ENCODE results near the gene DDX4.

The DDX4 gene

DNA sequence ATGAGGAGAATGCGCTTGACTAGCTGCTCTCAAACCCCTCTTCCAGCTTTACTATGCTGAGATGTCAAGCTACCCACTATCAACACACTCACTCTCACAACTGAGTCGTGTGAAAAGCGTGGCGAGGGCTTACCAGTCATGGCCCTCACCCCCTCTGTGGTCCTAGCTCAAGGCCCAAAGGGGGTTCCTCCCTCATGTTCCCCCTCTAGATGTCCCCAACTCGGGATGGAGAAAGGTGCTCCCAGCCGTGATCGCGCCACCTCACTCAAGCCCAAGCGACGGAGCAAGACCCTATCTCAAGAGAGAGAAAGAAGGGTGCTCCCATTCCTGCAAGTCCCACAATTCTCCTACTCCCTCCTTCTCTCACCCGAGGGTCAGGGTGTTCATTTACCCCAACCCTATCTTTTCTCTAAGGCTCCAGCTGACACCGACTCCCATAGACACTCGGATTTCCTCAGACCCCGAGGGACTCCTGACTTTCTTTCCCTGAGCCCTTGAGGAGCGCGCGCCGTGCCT, 26.3 kb upstream of the DDX4 start:
- peaks cover 0 to 9% of the 10 kb centered on the region in 2 donors for H3K36me3 ChIP-seq (replicated peaks in 1 of 2; ENCODE audit: control insufficient read depth in 2 of 2, insufficient read depth in 2 of 2, low read length in 2 of 2)
- no peak overlapping the region for H2BK120ac ChIP-seq (ENCODE audit: low read depth, low read length)
- peaks cover 0 to 2% (median 0%) of the 10 kb centered on the region in 3 experiments for H3K27me3 ChIP-seq (ENCODE audit: control insufficient read depth in 3 of 3, insufficient read depth in 3 of 3, low read depth in 1 of 3, low read length in 3 of 3)
- no peak for DNase-seq (ENCODE audit: low spot score)
- H4K91ac ChIP-seq (ENCODE audit: low read depth, low read length, poor library complexity) = no peak overlapping the region
- no peak overlapping the region for H3K4ac ChIP-seq (ENCODE audit: low read length)
- H2BK12ac ChIP-seq (ENCODE audit: low read length) = no peak overlapping the region
- peak overlapping the region; percentile 99 for H2AFZ ChIP-seq (ENCODE audit: low read length)
- no peaks in the 10 kb centered on the region for H3K79me1 ChIP-seq (ENCODE audit: low read depth, low read length)
- H2BK5ac ChIP-seq (ENCODE audit: low read length) = no peak overlapping the region
- no peak overlapping the region for H2AK5ac ChIP-seq (ENCODE audit: low read depth, low read length)
- peak overlapping the region; percentile 70 for H3K23ac ChIP-seq (ENCODE audit: low read depth, low read length, poor library complexity)
- peak overlapping the region; percentile 96 to 98 for H3K4me3 ChIP-seq (ENCODE audit: low read length in 2 of 2)
- no peak overlapping the region for H3K14ac ChIP-seq (ENCODE audit: low read length)
- H2BK15ac ChIP-seq (ENCODE audit: low read length) = no peak overlapping the region
- no peak overlapping the region for H4K8ac ChIP-seq (ENCODE audit: low read depth, low read length)
- peak overlapping the region; percentile 86 for H3K4me2 ChIP-seq (ENCODE audit: insufficient read depth, low read length, poor library complexity, severe bottlenecking)
- peaks cover 0 to 5% of the 10 kb centered on the region in 2 donors for H3K4me1 ChIP-seq (ENCODE audit: control insufficient read depth in 2 of 2, insufficient read depth in 1 of 2, low read depth in 1 of 2, low read length in 2 of 2)
- peak overlapping the region; percentile 75 for H3K9ac ChIP-seq (ENCODE audit: low read depth, low read length, poor library complexity)
- no peak overlapping the region for H3K27ac ChIP-seq (replicated peaks; ENCODE audit: low read length)
- no peaks in the 10 kb centered on the region for H3K9me3 ChIP-seq (replicated peaks in 1 of 2; ENCODE audit: control insufficient read depth in 2 of 2, insufficient read depth in 1 of 2, low read depth in 1 of 2, low read length in 2 of 2)
- no peak overlapping the region for H3K18ac ChIP-seq (ENCODE audit: low read length)
- no CpG with 5 or more reads among the region's 18 CpGs for WGBS, 2 donors (ENCODE audit: extremely low coverage in 2 of 2, insufficient read length in 2 of 2, insufficient replicate concordance in 1 of 2)

GRCh38 chr5:55712023-55712859, 25.6 kb upstream of the DDX4 start, which contains the start of gene SLC38A9:
SLC38A9 (minus strand) TSS chr5:55712324; CDS start chr5:55697958, 14,366 bp downstream.
- Histone ChIP-seq H2BK12ac (ENCODE audit: low read length) (no peak within 1 kb of the TSS), H4K91ac (ENCODE audit: low read depth, low read length, poor library complexity) (no peak within 1 kb of the TSS), H2AFZ (ENCODE audit: low read length) (peak within 1 kb of the TSS; percentile 99), H2BK15ac (ENCODE audit: low read length) (no peak within 1 kb of the TSS), H3K18ac (ENCODE audit: low read length) (peak within 1 kb of the TSS; percentile 87), H3K23ac (ENCODE audit: low read depth, low read length, poor library complexity) (peak within 1 kb of the TSS; percentile 70), H3K27me3 (ENCODE audit: control insufficient read depth in 3 of 3, insufficient read depth in 3 of 3, low read depth in 1 of 3, low read length in 3 of 3) (peaks cover 0 to 2% (median 0%) of the 10 kb centered on the region in 3 experiments), H3K4ac (ENCODE audit: low read length) (no peak within 1 kb of the TSS), H3K9me3 (replicated peaks in 1 of 2; ENCODE audit: control insufficient read depth in 2 of 2, insufficient read depth in 1 of 2, low read depth in 1 of 2, low read length in 2 of 2) (no peaks in the 10 kb centered on the region), H2AK5ac (ENCODE audit: low read depth, low read length) (no peak within 1 kb of the TSS), H3K9ac (ENCODE audit: low read depth, low read length, poor library complexity) (peak within 1 kb of the TSS; percentile 75), H2BK120ac (ENCODE audit: low read depth, low read length) (no peak within 1 kb of the TSS), H3K27ac (replicated peaks; ENCODE audit: low read length) (no peak within 1 kb of the TSS), H3K4me1 (ENCODE audit: control insufficient read depth in 2 of 2, insufficient read depth in 1 of 2, low read depth in 1 of 2, low read length in 2 of 2) (peaks cover 0 to 5% of the 10 kb centered on the region in 2 donors), H2BK5ac (ENCODE audit: low read length) (no peak within 1 kb of the TSS), H3K4me2 (ENCODE audit: insufficient read depth, low read length, poor library complexity, severe bottlenecking) (peak within 1 kb of the TSS; percentile 86), H3K14ac (ENCODE audit: low read length) (no peak within 1 kb of the TSS), H3K4me3 (ENCODE audit: low read length in 2 of 2) (peak within 1 kb of the TSS; percentile 96 to 98), H3K36me3 (replicated peaks in 1 of 2; ENCODE audit: control insufficient read depth in 2 of 2, insufficient read depth in 2 of 2, low read length in 2 of 2) (peaks cover 0 to 9% of the 10 kb centered on the region in 2 donors), H4K8ac (ENCODE audit: low read depth, low read length) (no peak within 1 kb of the TSS), H3K79me1 (ENCODE audit: low read depth, low read length) (no peaks in the 10 kb centered on the region)
- DNase-seq (ENCODE audit: low spot score) = peak; percentile 89
- WGBS, 2 donors (ENCODE audit: extremely low coverage in 2 of 2, insufficient read length in 2 of 2, insufficient replicate concordance in 1 of 2) = no CpG with 5 or more reads among the region's 55 CpGs

GRCh38 chr5:55713871-55714270, 24.0 kb upstream of the DDX4 start:
- no peak overlapping the region for H3K18ac ChIP-seq (ENCODE audit: low read length)
- no peak overlapping the region for H3K9ac ChIP-seq (ENCODE audit: low read depth, low read length, poor library complexity)
- H2BK12ac ChIP-seq (ENCODE audit: low read length) = no peak overlapping the region
- no CpG with 5 or more reads among the region's 3 CpGs for WGBS, 2 donors (ENCODE audit: extremely low coverage in 2 of 2, insufficient read length in 2 of 2, insufficient replicate concordance in 1 of 2)
- H2BK15ac ChIP-seq (ENCODE audit: low read length) = no peak overlapping the region
- H3K27me3 ChIP-seq (ENCODE audit: control insufficient read depth in 3 of 3, insufficient read depth in 3 of 3, low read depth in 1 of 3, low read length in 3 of 3) = peaks cover 0 to 2% (median 0%) of the 10 kb centered on the region in 3 experiments
- H3K36me3 ChIP-seq (replicated peaks in 1 of 2; ENCODE audit: control insufficient read depth in 2 of 2, insufficient read depth in 2 of 2, low read length in 2 of 2) = peaks cover 0 to under 1% of the 10 kb centered on the region in 2 donors
- no peak overlapping the region for H3K4me2 ChIP-seq (ENCODE audit: insufficient read depth, low read length, poor library complexity, severe bottlenecking)
- no peak overlapping the region for H2BK120ac ChIP-seq (ENCODE audit: low read depth, low read length)
- no peak overlapping the region for H2AK5ac ChIP-seq (ENCODE audit: low read depth, low read length)
- H4K91ac ChIP-seq (ENCODE audit: low read depth, low read length, poor library complexity) = no peak overlapping the region
- no peak for DNase-seq (ENCODE audit: low spot score)
- H3K79me1 ChIP-seq (ENCODE audit: low read depth, low read length) = no peaks in the 10 kb centered on the region
- no peak overlapping the region for H2BK5ac ChIP-seq (ENCODE audit: low read length)
- H3K27ac ChIP-seq (replicated peaks; ENCODE audit: low read length) = no peak overlapping the region
- H3K4ac ChIP-seq (ENCODE audit: low read length) = no peak overlapping the region
- no peak overlapping the region for H3K14ac ChIP-seq (ENCODE audit: low read length)
- H2AFZ ChIP-seq (ENCODE audit: low read length) = no peak overlapping the region
- no peak overlapping the region for H4K8ac ChIP-seq (ENCODE audit: low read depth, low read length)
- no peak overlapping the region for H3K4me3 ChIP-seq (ENCODE audit: low read length in 2 of 2)
- peaks cover 0 to 5% of the 10 kb centered on the region in 2 donors for H3K4me1 ChIP-seq (ENCODE audit: control insufficient read depth in 2 of 2, insufficient read depth in 1 of 2, low read depth in 1 of 2, low read length in 2 of 2)
- H3K9me3 ChIP-seq (replicated peaks in 1 of 2; ENCODE audit: control insufficient read depth in 2 of 2, insufficient read depth in 1 of 2, low read depth in 1 of 2, low read length in 2 of 2) = no peaks in the 10 kb centered on the region
- H3K23ac ChIP-seq (ENCODE audit: low read depth, low read length, poor library complexity) = no peak overlapping the region

DNA sequence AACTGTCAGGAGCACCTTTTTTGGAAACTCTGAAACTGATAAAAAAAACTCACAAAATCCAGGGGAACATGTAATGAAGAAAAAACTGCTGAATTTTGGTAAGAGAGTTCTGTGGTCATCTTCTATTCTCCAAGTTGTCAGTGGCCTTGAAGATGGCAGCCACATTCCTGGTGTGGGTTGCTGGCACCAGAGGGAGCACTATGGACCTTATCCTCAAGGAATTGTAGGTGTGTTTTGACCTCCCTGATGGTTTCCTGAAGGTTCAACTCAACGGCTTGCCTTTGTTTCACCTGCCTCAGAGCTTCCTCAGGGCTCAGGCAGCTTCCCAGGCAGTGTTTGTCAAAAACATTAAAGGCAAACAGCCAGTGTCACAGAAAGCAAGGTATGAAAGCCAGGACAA, 23.5 kb upstream of the DDX4 start:
- no CpG with 5 or more reads among the region's 1 CpG for WGBS, 2 donors (ENCODE audit: extremely low coverage in 2 of 2, insufficient read length in 2 of 2, insufficient replicate concordance in 1 of 2)
- Histone ChIP-seq H4K91ac (ENCODE audit: low read depth, low read length, poor library complexity) (no peak overlapping the region), H3K9me3 (replicated peaks in 1 of 2; ENCODE audit: control insufficient read depth in 2 of 2, insufficient read depth in 1 of 2, low read depth in 1 of 2, low read length in 2 of 2) (no peaks in the 10 kb centered on the region), H3K4me1 (ENCODE audit: control insufficient read depth in 2 of 2, insufficient read depth in 1 of 2, low read depth in 1 of 2, low read length in 2 of 2) (peaks cover 0 to 5% of the 10 kb centered on the region in 2 donors), H3K79me1 (ENCODE audit: low read depth, low read length) (no peaks in the 10 kb centered on the region), H3K36me3 (replicated peaks in 1 of 2; ENCODE audit: control insufficient read depth in 2 of 2, insufficient read depth in 2 of 2, low read length in 2 of 2) (no peaks in the 10 kb centered on the region), H3K14ac (ENCODE audit: low read length) (no peak overlapping the region), H3K4me3 (ENCODE audit: low read length in 2 of 2) (no peak overlapping the region), H3K4ac (ENCODE audit: low read length) (no peak overlapping the region), H2AFZ (ENCODE audit: low read length) (no peak overlapping the region), H2BK5ac (ENCODE audit: low read length) (no peak overlapping the region), H3K9ac (ENCODE audit: low read depth, low read length, poor library complexity) (no peak overlapping the region), H4K8ac (ENCODE audit: low read depth, low read length) (no peak overlapping the region), H3K18ac (ENCODE audit: low read length) (no peak overlapping the region), H3K23ac (ENCODE audit: low read depth, low read length, poor library complexity) (no peak overlapping the region), H2AK5ac (ENCODE audit: low read depth, low read length) (no peak overlapping the region), H2BK120ac (ENCODE audit: low read depth, low read length) (no peak overlapping the region), H3K4me2 (ENCODE audit: insufficient read depth, low read length, poor library complexity, severe bottlenecking) (no peak overlapping the region), H3K27me3 (ENCODE audit: control insufficient read depth in 3 of 3, insufficient read depth in 3 of 3, low read depth in 1 of 3, low read length in 3 of 3) (peaks cover 0 to 2% (median 0%) of the 10 kb centered on the region in 3 experiments), H2BK15ac (ENCODE audit: low read length) (no peak overlapping the region), H3K27ac (replicated peaks; ENCODE audit: low read length) (no peak overlapping the region), H2BK12ac (ENCODE audit: low read length) (no peak overlapping the region)
- no peak for DNase-seq (ENCODE audit: low spot score)

Measured in neuronal stem cell (in vitro differentiated cells).